GM19099 (cell line): ENCODE data around the gene SLC12A4.

Experiments used
- POLR2A ChIP-seq: IDR thresholded peaks from 3 replicates; pipeline ENCODE4 v1.6.1; 2011; ENCODE audit warnings: low read depth; ENCODE audit not compliant: insufficient read length; ENCODE audit errors: extremely low read depth

SLC12A4 gene

GRCh38 chr16:67967958-67968399, 458 bp downstream of the SLC12A4 start:
- TF ChIP-seq POLR2A, result no peak

DNA sequence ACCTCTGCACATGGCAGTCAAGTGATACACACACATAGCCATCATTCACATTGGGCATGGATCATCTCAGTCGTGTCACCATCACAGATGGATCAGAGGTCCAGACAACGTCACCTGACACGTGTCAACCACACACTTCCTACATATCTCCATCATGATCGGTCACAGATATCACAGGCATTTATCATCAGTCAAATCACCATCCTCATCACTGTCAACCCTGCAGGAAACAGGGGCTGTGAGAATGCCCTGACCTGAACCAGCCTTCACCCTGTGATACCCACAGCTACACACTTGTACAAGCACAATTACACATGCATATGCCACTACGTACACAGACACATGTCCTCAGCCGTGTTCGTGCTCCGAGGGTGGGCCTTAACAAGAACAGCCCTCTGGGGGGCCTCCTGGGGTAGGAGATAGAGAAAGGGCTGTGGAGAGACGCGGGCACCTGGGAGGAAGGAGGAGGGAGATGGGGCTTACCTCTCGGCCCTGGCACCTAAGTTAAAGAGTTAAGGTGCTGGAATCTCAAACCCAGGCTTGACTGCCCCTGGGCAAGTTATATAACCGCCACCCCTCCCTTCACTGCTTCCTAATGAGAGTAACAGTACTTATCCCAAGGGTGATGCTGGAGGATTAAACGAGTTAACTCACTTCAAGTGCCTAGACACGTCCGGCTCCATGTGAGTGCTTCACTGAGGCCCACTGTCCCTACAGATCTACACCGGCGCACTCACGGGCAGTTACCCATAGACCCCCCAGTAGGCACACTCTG, 1.1 kb downstream of the SLC12A4 start:
- no peak for TF ChIP-seq POLR2A

DNA sequence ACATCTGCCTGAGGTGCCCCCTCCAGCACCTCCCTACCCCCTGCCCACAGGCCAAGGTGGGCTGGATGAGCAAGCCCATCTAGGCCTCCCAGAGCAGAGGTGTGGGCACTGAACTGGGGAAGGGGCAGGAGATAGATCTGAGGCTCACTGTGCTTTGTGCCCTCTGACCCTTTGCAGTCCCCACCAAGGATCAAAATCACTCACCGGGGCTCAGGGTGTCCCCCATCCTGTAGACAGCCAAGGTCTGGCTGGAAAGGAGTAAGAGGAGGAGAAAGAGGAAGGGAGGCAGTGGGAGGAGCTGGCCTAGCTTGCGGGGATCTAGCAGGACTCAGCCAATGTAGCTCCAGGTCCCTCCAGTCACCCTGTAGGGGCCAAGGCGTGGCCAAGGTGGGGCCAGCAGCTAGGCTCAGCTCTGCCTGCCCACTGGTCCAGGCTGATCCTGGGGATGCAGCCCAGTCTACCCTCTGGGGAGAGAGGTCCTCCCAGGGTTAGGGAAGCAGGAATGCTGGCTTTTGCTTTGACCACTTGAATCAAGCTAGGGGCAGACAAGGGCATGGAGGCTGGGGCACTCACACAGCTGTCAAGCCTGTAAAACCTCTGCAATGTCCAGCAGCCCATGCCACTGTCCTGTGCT, 1.8 kb downstream of the SLC12A4 start:
- no peak for TF ChIP-seq POLR2A

DNA sequence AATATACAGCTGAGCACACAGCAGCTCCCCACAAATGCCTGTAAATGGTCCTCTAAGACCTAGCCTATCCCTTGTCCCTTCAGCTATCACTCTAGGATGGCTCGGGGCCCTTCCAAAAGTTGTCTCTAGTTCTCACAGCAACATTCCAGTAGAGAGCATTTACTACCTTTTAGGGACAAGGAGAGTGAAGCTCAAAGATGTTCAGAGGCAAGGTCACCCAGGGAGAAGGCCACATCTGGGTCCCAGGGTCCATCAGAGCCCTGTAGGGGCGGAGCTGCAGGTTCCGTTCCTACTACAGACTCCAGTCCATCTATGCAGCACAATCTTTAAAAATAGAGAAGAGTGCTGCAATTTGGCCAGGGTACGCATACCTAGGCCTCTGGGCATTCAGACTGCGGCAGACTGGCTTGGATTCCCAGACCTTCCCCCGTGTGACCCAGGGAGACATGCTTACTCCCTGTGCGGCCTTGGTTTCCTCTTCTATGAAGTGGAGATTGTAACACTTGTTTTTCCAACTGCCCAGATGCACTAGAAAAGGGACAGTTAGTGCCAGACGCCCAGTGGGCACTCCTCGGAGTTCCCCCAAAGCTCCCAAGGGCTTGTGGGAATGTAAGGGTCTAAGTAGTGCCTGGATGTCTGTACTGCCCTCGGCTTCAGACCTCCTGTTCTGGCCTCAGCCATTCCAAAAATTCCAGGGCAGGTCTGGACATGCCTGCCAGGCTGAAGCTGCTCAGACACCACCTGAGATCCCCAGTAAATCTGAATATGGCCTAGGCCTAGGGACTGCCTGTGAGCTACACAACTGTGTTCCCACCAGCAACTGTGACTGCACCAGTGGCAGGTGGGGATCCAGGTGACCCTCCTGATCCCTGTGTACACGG, 2.5 kb downstream of the SLC12A4 start:
- TF ChIP-seq POLR2A, result no peak

GRCh38 chr16:67964477-67965131, 3.8 kb downstream of the SLC12A4 start:
- no peak for TF ChIP-seq POLR2A

- TF ChIP-seq POLR2A, result no peak
Observed at GRCh38 chr16:67963662-67964321, 4.6 kb downstream of the SLC12A4 start.

DNA sequence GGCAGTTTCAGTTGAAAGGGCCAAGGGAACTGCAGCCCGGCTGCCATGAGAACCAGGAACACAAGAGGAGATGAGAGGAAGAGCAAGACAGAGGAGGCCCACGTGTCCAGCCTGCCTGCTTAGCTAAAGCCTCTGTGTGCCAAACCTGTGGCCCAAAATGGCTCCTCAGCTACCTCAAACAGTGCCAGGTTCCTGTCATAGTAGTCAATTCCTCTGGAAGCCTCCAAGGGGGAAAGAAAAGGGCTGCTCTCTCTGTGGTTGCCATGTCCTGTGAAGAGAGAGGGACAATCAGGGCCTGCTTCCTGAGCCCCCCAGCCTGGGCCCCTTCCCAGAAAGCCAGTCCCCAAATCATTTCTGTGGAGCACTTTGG, 5.2 kb downstream of the SLC12A4 start:
- no peak for TF ChIP-seq POLR2A

DNA sequence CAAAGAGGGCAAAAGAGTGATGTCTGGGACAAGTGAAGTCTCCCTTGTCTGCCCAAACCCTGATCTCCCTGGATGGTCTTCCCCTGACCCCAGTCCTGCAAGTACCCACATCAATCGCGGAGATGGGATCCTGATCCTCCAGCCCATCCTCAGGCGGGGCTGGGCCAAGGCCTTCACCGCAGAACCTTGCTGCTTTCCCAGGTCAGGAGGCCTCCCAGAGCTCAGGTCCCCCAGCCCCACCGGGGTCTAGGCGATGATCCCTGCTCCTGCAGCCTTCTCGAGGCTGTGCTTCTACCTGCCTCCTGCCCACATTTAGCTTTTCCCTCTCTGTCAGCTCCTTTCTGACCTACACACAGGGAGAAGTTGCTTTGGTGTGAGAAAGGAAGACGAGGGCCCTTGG, 6.3 kb downstream of the SLC12A4 start:
- no peak for TF ChIP-seq POLR2A

GRCh38 chr16:67961551-67961957, 6.9 kb downstream of the SLC12A4 start:
- no peak for TF ChIP-seq POLR2A

DNA sequence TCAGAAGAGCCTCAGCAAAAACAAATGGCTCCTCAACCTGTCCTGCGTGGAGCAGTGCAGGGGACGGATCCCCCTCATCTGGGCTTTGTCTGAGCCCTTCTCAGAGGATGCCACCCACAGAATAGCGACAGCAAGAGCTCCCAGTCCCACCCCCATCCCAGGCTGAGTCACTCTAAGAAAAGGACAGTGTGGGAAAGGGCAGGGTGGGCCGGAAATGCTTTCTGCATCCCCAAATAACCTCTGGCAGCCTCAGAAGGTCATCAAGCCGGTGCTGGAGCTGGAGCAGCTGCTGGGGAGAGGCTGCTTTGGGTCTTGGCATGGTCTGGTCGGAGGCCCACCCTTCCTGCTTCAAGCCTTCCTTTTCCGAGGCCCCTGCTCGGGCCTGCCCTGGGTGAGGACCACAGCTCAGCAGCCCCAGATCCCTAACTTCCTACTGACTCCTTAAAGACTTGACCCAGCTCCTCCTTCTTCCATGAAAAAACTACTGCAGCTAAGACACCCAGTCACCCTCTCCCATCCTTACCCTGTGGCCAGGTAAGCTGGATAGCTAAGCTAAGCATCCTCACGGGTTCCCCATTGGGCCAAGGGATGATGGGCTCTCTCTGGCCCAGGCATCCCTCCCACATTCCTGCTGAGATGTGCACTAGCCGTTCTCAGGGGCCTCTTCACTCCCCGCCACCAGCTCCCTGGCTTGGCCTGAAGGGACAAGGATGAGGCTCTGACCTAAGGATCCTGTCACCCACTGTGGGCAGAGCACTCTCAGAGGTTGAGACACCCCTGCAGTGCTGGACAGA, 8.7 kb downstream of the SLC12A4 start:
- TF ChIP-seq POLR2A, result no peak

- TF ChIP-seq POLR2A, result no peak
Observed at GRCh38 chr16:67957622-67958021, 10.8 kb downstream of the SLC12A4 start.

DNA sequence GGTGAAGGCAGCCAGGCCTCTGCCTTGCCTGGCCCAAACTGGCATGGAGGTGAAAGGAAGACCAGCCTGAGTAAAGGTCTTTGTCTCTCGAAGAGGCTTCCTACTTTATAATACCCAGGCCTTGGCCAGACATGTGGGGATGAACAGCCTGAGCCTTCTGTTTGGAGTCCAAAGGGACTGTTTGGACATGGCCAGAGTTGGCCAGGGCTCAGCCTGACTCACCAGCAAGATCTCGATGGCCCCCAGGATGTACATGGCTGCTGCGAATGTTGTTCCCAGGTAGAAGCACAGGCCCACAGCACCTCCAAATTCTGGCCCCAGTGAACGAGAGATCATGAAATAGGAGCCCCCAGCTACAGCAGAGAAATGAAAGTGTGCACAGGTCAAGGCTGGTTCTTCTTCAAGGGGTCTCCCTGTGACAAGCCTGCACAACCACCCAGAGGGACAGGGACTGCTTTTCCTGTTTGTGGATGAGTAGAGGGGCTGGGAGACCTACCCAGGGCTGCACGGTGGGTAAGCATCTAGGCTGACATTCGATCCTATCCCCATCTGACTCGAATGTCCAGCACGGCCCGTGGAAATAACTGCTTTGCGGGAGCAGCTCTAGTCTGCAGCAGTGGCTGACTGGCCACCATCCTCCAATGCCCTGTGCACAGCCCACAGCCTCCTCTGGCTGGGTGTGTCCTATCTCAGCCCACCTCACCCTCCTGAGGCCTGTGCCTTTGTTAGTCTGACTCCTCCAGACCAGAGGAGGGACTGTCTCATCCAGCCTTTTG, 13.8 kb downstream of the SLC12A4 start:
- TF ChIP-seq POLR2A, result no peak
